Measurements from ENCODE around the gene PTCD1. TPM values are rescaled to one million over a fixed set of nuclear protein-coding genes. Genes with fewer than 3 reads are reported as not detected.
"Not testable (repeated sequence)": the region's sequence is repeated elsewhere in the genome, so short reads cannot be mapped to it uniquely, and the experiment has no call there.

Gene PTCD1
- total RNA-seq, 1 experiment from 2014 or later: 15.0 TPM

DNA sequence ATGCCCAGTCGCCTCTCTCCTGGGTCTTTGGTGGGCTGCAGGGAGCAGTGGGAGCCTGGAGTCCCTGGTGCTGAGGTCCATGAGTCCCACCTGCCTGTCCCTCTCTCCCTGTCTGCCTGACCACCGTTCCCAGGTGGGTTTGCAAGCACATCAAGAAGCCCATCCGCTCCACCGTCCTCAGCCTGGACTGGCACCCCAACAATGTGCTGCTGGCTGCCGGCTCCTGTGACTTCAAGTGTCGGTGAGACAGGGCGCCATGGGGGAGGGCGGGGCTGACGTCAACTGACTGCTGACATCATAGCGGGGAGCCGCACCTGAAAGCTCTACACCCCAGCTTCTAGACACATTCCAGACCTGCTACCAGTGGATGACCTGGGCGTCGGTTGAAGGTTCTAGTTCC, 48.8 kb downstream of the PTCD1 start:
- no peak for TF ChIP-seq SIN3A (IDR thresholded peaks at IDR 0.05; ENCODE audit: borderline replicate concordance, insufficient read depth, low read depth, low read length)
- TF ChIP-seq, protein P1, sequence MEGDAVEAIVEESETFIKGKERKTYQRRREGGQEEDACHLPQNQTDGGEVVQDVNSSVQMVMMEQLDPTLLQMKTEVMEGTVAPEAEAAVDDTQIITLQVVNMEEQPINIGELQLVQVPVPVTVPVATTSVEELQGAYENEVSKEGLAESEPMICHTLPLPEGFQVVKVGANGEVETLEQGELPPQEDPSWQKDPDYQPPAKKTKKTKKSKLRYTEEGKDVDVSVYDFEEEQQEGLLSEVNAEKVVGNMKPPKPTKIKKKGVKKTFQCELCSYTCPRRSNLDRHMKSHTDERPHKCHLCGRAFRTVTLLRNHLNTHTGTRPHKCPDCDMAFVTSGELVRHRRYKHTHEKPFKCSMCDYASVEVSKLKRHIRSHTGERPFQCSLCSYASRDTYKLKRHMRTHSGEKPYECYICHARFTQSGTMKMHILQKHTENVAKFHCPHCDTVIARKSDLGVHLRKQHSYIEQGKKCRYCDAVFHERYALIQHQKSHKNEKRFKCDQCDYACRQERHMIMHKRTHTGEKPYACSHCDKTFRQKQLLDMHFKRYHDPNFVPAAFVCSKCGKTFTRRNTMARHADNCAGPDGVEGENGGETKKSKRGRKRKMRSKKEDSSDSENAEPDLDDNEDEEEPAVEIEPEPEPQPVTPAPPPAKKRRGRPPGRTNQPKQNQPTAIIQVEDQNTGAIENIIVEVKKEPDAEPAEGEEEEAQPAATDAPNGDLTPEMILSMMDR (IDR thresholded peaks at IDR 0.05): no peak
- no peak for TF ChIP-seq POLR2AphosphoS5 (IDR thresholded peaks at IDR 0.05; ENCODE audit: low read depth, low read length)
- TF ChIP-seq, protein P2, sequence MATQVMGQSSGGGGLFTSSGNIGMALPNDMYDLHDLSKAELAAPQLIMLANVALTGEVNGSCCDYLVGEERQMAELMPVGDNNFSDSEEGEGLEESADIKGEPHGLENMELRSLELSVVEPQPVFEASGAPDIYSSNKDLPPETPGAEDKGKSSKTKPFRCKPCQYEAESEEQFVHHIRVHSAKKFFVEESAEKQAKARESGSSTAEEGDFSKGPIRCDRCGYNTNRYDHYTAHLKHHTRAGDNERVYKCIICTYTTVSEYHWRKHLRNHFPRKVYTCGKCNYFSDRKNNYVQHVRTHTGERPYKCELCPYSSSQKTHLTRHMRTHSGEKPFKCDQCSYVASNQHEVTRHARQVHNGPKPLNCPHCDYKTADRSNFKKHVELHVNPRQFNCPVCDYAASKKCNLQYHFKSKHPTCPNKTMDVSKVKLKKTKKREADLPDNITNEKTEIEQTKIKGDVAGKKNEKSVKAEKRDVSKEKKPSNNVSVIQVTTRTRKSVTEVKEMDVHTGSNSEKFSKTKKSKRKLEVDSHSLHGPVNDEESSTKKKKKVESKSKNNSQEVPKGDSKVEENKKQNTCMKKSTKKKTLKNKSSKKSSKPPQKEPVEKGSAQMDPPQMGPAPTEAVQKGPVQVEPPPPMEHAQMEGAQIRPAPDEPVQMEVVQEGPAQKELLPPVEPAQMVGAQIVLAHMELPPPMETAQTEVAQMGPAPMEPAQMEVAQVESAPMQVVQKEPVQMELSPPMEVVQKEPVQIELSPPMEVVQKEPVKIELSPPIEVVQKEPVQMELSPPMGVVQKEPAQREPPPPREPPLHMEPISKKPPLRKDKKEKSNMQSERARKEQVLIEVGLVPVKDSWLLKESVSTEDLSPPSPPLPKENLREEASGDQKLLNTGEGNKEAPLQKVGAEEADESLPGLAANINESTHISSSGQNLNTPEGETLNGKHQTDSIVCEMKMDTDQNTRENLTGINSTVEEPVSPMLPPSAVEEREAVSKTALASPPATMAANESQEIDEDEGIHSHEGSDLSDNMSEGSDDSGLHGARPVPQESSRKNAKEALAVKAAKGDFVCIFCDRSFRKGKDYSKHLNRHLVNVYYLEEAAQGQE (IDR thresholded peaks at IDR 0.05; ENCODE audit: insufficient read depth in 1 of 2, low read depth in 2 of 2, low read length in 1 of 2): no peak
- TF ChIP-seq TCF7L2 (IDR thresholded peaks at IDR 0.05; ENCODE audit: low read depth, low read length): no peak
- no peaks in the 10 kb centered on the region for H3K9me3 ChIP-seq (ENCODE audit: control insufficient read depth, insufficient read depth, low read depth, low read length)
- ATAC-seq (no peak), DNase-seq (ENCODE audit: low read depth, low spot score) (no peak)
- peaks cover 23% of the 10 kb centered on the region for H3K4me1 ChIP-seq (ENCODE audit: control insufficient read depth, insufficient read depth, low read length)
- H3K27ac ChIP-seq (ENCODE audit: low read length): no peak overlapping the region
- POLR2A ChIA-PET: interaction anchor here (0.6 kb wide), 1 partner anchor 25 kb away, joined by 5 read pairs; no protein-coding TSS in a partner anchor
- CTCF ChIA-PET: interaction anchor here (0.7 kb wide), 2 partner anchors 34 to 66 kb away, joined by 3 to 5 read pairs; no protein-coding TSS in a partner anchor
- H3K4me3 ChIP-seq (ENCODE audit: low read depth in 2 of 2, low read length in 2 of 2): no peak overlapping the region
- in situ Hi-C loops (cut with HindIII; ENCODE audit: low pct_unique_long_range_greater_than_20kb, low sequenced_read_pairs): no loop called here
- peaks cover 2% of the 10 kb centered on the region; the same call in 1 of the 2 replicates for H3K36me3 ChIP-seq (ENCODE audit: control insufficient read depth, insufficient read depth, low read length)
- intact Hi-C loops (cut with micrococcal nuclease; ENCODE audit: unreplicated experiment): no loop called here
- H3K27me3 ChIP-seq (ENCODE audit: control insufficient read depth, insufficient read depth, low read length): no peaks in the 10 kb centered on the region
- BruUV-seq (replicated peaks): no TSS peak

DNA sequence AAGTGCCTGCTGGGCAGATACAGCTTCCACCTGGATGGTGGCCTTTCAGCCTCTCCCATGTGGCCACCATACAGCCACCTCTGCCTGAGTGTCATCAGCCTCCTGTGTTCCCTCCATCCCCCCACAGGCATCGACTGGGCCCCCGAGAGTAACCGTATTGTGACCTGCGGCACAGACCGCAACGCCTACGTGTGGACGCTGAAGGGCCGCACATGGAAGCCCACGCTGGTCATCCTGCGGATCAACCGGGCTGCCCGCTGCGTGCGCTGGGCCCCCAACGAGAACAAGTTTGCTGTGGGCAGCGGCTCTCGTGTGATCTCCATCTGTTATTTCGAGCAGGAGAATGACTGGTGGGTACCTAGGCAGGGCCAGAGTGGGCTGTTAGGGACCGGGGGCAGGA, 50.7 kb downstream of the PTCD1 start:
- CTCF ChIA-PET: no interaction called here
- Histone ChIP-seq H3K9me3 (ENCODE audit: control insufficient read depth, insufficient read depth, low read depth, low read length) (no peaks in the 10 kb centered on the region), H3K36me3 (ENCODE audit: control insufficient read depth, insufficient read depth, low read length) (peaks cover 2% of the 10 kb centered on the region; the same call in 1 of the 2 replicates), H3K27me3 (ENCODE audit: control insufficient read depth, insufficient read depth, low read length) (no peaks in the 10 kb centered on the region), H3K4me1 (ENCODE audit: control insufficient read depth, insufficient read depth, low read length) (peaks cover 5% of the 10 kb centered on the region), H3K27ac (ENCODE audit: low read length) (no peak overlapping the region), H3K4me3 (ENCODE audit: low read depth in 2 of 2, low read length in 2 of 2) (no peak overlapping the region)
- TF ChIP-seq, protein P1 (IDR thresholded peaks at IDR 0.05): no peak
- TF ChIP-seq TCF7L2 (IDR thresholded peaks at IDR 0.05; ENCODE audit: low read depth, low read length) (no peak), SIN3A (IDR thresholded peaks at IDR 0.05; ENCODE audit: borderline replicate concordance, insufficient read depth, low read depth, low read length) (no peak), POLR2AphosphoS5 (IDR thresholded peaks at IDR 0.05; ENCODE audit: low read depth, low read length) (no peak)
- TF ChIP-seq, protein P2 (IDR thresholded peaks at IDR 0.05; ENCODE audit: insufficient read depth in 1 of 2, low read depth in 2 of 2, low read length in 1 of 2): no peak
- POLR2A ChIA-PET: no interaction called here
- DNase-seq (ENCODE audit: low read depth, low spot score) (no peak), ATAC-seq (no peak)
- BruUV-seq (replicated peaks): no TSS peak
- intact Hi-C loops (cut with micrococcal nuclease; ENCODE audit: unreplicated experiment) (no loop called here), in situ Hi-C loops (cut with HindIII; ENCODE audit: low pct_unique_long_range_greater_than_20kb, low sequenced_read_pairs) (no loop called here)

DNA sequence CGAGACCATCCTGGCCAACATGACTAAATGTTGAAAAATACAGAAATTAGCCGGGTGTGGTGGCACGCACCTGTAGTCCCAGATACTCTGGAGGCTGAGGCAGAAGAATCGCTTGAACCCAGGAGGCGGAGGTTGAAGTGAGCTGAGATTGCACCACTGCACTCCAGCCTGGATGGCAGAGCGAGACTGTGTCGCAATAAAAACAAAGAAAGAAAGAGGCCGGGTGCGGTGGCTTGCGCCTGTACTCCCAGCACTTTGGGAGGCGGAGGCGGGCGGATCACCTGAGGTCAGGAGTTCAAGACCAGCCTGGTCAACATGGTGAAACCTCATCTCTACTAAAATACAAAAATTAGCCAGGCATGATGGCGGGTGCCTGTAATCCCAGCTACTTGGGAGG, 51.4 kb downstream of the PTCD1 start:
- H3K36me3 ChIP-seq (ENCODE audit: control insufficient read depth, insufficient read depth, low read length); POLR2A ChIA-PET; ATAC-seq; BruUV-seq (replicated peaks); H3K27ac ChIP-seq (ENCODE audit: low read length); intact Hi-C loops (cut with micrococcal nuclease; ENCODE audit: unreplicated experiment); H3K9me3 ChIP-seq (ENCODE audit: control insufficient read depth, insufficient read depth, low read depth, low read length); H3K27me3 ChIP-seq (ENCODE audit: control insufficient read depth, insufficient read depth, low read length); H3K4me1 ChIP-seq (ENCODE audit: control insufficient read depth, insufficient read depth, low read length); DNase-seq (ENCODE audit: low read depth, low spot score); in situ Hi-C loops (cut with HindIII; ENCODE audit: low pct_unique_long_range_greater_than_20kb, low sequenced_read_pairs); H3K4me3 ChIP-seq (ENCODE audit: low read depth in 2 of 2, low read length in 2 of 2): not testable (repeated sequence)
- CTCF ChIA-PET: interaction anchor here (1.3 kb wide), 1 partner anchor 22 kb away, joined by 4 read pairs; no protein-coding TSS in a partner anchor

Data from Panc1 (cell line).